Osteocyte (in vitro differentiated cells): ENCODE measurements around the gene TRPC4AP. TPM values are rescaled to one million over a fixed set of nuclear protein-coding genes. Genes with fewer than 3 reads are reported as not detected.

Experiments
- DNase-seq: peaks from one replicate; pipeline ENCODE4 v3.0.0; 2021; ENCODE audit warnings: mixed read lengths; ENCODE audit not compliant: unreplicated experiment; ENCODE audit errors: extremely low spot score
- H3K27ac Mint-ChIP-seq: one replicate; pipeline ENCODE4 v1.8.0; 2021; ENCODE audit warnings: mild to moderate bottlenecking, mixed read lengths; ENCODE audit not compliant: unreplicated experiment
- H3K27me3 Mint-ChIP-seq: one replicate; pipeline ENCODE4 v1.8.0; 2021; ENCODE audit warnings: mixed read lengths; ENCODE audit not compliant: unreplicated experiment
- H3K36me3 Mint-ChIP-seq: one replicate; pipeline ENCODE4 v1.8.0; 2021; ENCODE audit warnings: mixed read lengths; ENCODE audit not compliant: unreplicated experiment
- H3K4me1 Mint-ChIP-seq: one replicate; pipeline ENCODE4 v1.8.0; 2021; ENCODE audit warnings: mixed read lengths; ENCODE audit not compliant: unreplicated experiment
- H3K4me3 Mint-ChIP-seq: one replicate; pipeline ENCODE4 v1.8.0; 2021; ENCODE audit warnings: mild to moderate bottlenecking, moderate library complexity, mixed read lengths; ENCODE audit not compliant: unreplicated experiment
- H3K9me3 Mint-ChIP-seq: one replicate; pipeline ENCODE4 v1.8.0; 2021; ENCODE audit warnings: mixed read lengths; ENCODE audit not compliant: unreplicated experiment
- total RNA-seq: library from RNA; stranded (reverse); gene quantifications from 2 replicates; pipeline ENCODE4 v1.2.1, GENCODE V29; 2021
- TF ChIP-seq, protein P1 (sequence below): fragments of 200-600 bp; sonication (generic); IDR thresholded peaks from 2 replicates; pipeline ENCODE4 v1.5.0; 2021; ENCODE audit warnings: antibody characterized with exemption, mild to moderate bottlenecking, moderate library complexity

Gene TRPC4AP
- total RNA-seq, 1 donor from 2014 or later = 83.0 TPM

DNA sequence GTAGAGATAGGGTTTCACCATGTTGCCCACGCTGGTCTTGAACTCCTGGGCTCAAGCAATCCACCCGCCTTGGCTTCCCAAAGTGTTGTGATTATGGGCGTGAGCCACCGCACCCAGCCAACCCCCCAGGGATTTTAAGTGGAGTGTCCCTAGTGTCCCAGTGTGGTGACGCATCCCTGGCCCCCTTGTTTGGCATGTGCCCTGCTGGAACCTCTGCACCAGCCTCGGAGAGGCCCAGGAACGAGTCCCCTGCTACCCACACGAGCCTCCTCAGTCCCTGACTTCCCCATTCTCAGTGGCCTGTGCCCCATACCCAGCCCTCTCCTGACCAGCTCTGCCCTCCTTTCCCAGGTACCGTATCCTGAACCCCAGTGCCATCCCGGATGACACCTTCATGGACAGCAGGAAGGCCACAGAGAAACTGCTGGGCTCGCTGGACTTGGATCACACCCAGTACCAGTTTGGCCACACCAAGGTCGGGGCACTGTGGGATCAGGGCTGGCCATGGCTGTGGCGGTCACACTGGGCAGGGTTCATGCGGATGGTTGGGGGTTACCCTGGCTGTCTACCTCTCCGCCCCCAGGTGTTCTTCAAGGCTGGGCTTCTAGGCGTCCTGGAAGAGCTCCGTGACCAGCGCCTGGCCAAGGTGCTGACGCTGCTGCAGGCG, 99.7 kb downstream of the TRPC4AP start:
- no peaks in the 10 kb centered on the region for H3K27me3 Mint-ChIP-seq
- H3K27ac Mint-ChIP-seq = no peak overlapping the region
- no peak overlapping the region for H3K4me3 Mint-ChIP-seq
- H3K9me3 Mint-ChIP-seq = no peaks in the 10 kb centered on the region
- TF ChIP-seq, protein P1, sequence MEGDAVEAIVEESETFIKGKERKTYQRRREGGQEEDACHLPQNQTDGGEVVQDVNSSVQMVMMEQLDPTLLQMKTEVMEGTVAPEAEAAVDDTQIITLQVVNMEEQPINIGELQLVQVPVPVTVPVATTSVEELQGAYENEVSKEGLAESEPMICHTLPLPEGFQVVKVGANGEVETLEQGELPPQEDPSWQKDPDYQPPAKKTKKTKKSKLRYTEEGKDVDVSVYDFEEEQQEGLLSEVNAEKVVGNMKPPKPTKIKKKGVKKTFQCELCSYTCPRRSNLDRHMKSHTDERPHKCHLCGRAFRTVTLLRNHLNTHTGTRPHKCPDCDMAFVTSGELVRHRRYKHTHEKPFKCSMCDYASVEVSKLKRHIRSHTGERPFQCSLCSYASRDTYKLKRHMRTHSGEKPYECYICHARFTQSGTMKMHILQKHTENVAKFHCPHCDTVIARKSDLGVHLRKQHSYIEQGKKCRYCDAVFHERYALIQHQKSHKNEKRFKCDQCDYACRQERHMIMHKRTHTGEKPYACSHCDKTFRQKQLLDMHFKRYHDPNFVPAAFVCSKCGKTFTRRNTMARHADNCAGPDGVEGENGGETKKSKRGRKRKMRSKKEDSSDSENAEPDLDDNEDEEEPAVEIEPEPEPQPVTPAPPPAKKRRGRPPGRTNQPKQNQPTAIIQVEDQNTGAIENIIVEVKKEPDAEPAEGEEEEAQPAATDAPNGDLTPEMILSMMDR = no peak
- DNase-seq = no peak
- peaks cover 12% of the 10 kb centered on the region for H3K36me3 Mint-ChIP-seq
- H3K4me1 Mint-ChIP-seq = no peaks in the 10 kb centered on the region

DNA sequence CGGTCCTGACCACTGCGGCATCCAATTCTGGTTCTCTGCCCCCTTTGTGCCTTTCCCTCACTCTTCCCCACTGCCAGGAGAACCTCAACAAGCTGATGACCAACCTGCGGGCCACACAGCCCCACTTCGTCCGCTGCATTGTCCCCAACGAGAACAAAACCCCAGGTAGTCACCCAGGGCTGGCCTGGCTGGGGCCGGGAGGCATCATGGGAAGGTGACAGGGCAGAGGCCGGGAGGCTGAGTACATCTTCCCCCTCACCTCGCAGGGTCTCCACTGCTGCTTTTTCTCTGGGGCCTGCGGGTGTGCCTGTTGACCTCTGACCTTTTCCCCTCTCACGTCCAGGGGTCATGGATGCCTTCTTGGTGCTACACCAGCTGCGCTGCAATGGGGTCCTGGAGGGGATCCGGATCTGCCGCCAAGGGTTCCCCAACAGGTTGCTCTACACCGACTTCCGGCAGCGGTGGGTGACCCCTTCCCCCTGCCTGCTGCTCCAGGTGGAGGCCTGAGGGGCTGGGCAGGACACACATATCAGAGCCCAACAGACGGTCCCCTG, 101.9 kb downstream of the TRPC4AP start:
- Mint-ChIP-seq H3K4me1 (no peaks in the 10 kb centered on the region), H3K36me3 (peaks cover 5% of the 10 kb centered on the region), H3K27ac (no peak overlapping the region), H3K4me3 (no peak overlapping the region), H3K9me3 (no peaks in the 10 kb centered on the region), H3K27me3 (no peaks in the 10 kb centered on the region)
- TF ChIP-seq, protein P1 = no peak
- no peak for DNase-seq

DNA sequence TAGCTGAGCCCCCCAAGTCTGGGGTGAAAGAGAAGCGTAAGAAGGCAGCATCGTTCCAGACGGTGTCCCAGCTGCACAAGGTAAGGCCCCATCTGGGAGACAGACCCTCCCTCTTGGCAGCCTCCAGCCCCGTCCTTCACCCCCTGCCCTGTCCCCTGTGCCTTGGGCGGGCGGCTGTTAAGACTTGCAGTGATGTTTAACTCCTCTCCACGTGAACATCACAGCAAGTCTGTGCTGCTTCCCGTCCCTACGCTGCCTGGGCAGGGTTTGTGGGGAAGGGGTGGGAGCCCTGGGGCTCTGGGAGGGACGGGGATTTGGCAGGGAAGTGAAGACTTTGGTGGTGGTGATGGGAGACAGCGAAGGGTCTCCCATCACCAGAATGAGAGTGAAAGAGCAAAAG, 102.4 kb downstream of the TRPC4AP start:
- no peaks in the 10 kb centered on the region for H3K27me3 Mint-ChIP-seq
- DNase-seq = no peak
- H3K4me3 Mint-ChIP-seq = no peak overlapping the region
- peaks cover 5% of the 10 kb centered on the region for H3K36me3 Mint-ChIP-seq
- H3K4me1 Mint-ChIP-seq = peaks cover 1% of the 10 kb centered on the region
- no peak overlapping the region for H3K27ac Mint-ChIP-seq
- TF ChIP-seq, protein P1 = no peak
- H3K9me3 Mint-ChIP-seq = no peaks in the 10 kb centered on the region

DNA sequence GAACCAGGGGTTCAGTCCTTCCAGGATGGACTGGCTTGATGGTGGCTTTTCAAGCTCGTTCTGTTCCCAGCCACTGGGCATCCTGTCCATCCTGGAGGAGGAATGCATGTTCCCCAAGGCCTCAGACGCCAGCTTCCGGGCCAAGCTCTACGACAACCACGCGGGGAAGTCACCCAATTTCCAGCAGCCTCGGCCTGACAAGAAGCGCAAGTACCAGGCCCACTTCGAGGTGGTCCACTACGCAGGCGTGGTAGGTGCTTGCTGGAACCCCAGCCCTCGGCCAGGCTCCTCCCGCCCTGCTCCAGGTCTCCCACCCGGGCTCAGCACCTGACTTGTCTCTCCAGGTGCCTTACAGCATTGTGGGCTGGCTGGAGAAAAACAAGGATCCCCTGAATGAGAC, 102.9 kb downstream of the TRPC4AP start:
- TF ChIP-seq, protein P1 = no peak
- no peak for DNase-seq
- Mint-ChIP-seq H3K27ac (no peak overlapping the region), H3K4me3 (no peak overlapping the region), H3K4me1 (peaks cover 3% of the 10 kb centered on the region), H3K27me3 (no peaks in the 10 kb centered on the region), H3K36me3 (peaks cover 4% of the 10 kb centered on the region), H3K9me3 (no peaks in the 10 kb centered on the region)

DNA sequence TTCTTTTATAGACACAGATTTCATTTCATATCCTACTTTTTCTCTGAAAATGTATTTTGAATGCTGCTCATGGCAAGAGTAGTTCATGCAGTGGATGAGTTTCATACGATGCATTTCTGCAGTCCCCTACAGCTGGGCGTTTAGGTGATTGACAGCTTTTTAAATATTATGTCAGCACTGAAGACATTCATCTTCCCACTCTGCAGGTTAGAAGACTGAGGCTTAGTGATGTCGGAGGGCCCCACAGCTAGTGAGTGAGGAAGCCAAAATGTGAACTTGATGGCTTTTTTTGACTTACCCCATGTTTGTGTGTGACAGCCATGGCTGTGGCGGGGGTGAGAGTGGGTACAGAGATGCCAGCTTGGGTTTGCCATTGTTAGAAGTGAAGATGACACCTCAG, 103.5 kb downstream of the TRPC4AP start:
- Mint-ChIP-seq H3K27ac (no peak overlapping the region), H3K36me3 (peaks cover 3% of the 10 kb centered on the region), H3K4me1 (peaks cover 5% of the 10 kb centered on the region), H3K9me3 (no peaks in the 10 kb centered on the region), H3K4me3 (no peak overlapping the region), H3K27me3 (peaks cover under 1% of the 10 kb centered on the region)
- TF ChIP-seq, protein P1 = no peak
- no peak for DNase-seq
